HEK293T (cell line): Measurements from ENCODE around the gene UBE3B.

Experiments used
- ARNT ChIP-seq: fragments of 450-650 bp; IDR thresholded peaks from 2 replicates; pipeline ENCODE4 v1.6.1; 2017; ENCODE audit warnings: mild to moderate bottlenecking
- BHLHE40 ChIP-seq: fragments of 450-650 bp; IDR thresholded peaks from 2 replicates; pipeline ENCODE4 v1.6.1; 2016; ENCODE audit warnings: mild to moderate bottlenecking, moderate library complexity, borderline replicate concordance
- CTBP1 ChIP-seq: fragments of 450-650 bp; IDR thresholded peaks from 2 replicates; pipeline ENCODE4 v1.6.1; 2016; ENCODE audit warnings: borderline replicate concordance
- ELF4 ChIP-seq: fragments of 450-650 bp; IDR thresholded peaks from 2 replicates; pipeline ENCODE4 v1.6.1; 2017; ENCODE audit warnings: antibody characterized with exemption
- FOXA1 ChIP-seq: fragments of 450-650 bp; IDR thresholded peaks from 2 replicates; pipeline ENCODE4 v1.6.1; 2016; ENCODE audit warnings: mild to moderate bottlenecking
- FOXK2 ChIP-seq: fragments of 450-650 bp; IDR thresholded peaks from 2 replicates; pipeline ENCODE4 v1.6.1; 2016; ENCODE audit warnings: mild to moderate bottlenecking
- FOXM1 ChIP-seq: fragments of 450-650 bp; IDR thresholded peaks from 2 replicates; pipeline ENCODE4 v1.6.1; 2017; ENCODE audit warnings: mild to moderate bottlenecking, borderline replicate concordance
- HDGF ChIP-seq: fragments of 450-650 bp; IDR thresholded peaks from 2 replicates; pipeline ENCODE4 v1.6.1; 2017; ENCODE audit warnings: antibody characterized with exemption, borderline replicate concordance
- LEF1 ChIP-seq: fragments of 450-650 bp; IDR thresholded peaks from 2 replicates; pipeline ENCODE4 v1.6.1; 2017; ENCODE audit warnings: mild to moderate bottlenecking, borderline replicate concordance
- NFRKB ChIP-seq: fragments of 450-650 bp; IDR thresholded peaks from 2 replicates; pipeline ENCODE4 v1.6.1; 2016; ENCODE audit warnings: mild to moderate bottlenecking, moderate library complexity
- SP1 ChIP-seq: fragments of 450-650 bp; IDR thresholded peaks from 2 replicates; pipeline ENCODE4 v1.6.1; 2017
- TARDBP ChIP-seq: fragments of 450-650 bp; IDR thresholded peaks from 2 replicates; pipeline ENCODE4 v1.6.1; 2016
- ZNF384 ChIP-seq: fragments of 450-650 bp; IDR thresholded peaks from 2 replicates; pipeline ENCODE4 v1.6.1; 2016
- TF ChIP-seq, protein P1 (sequence below): fragments of 450-650 bp; IDR thresholded peaks from 2 replicates; pipeline ENCODE4 v1.6.1; 2016

DNA sequence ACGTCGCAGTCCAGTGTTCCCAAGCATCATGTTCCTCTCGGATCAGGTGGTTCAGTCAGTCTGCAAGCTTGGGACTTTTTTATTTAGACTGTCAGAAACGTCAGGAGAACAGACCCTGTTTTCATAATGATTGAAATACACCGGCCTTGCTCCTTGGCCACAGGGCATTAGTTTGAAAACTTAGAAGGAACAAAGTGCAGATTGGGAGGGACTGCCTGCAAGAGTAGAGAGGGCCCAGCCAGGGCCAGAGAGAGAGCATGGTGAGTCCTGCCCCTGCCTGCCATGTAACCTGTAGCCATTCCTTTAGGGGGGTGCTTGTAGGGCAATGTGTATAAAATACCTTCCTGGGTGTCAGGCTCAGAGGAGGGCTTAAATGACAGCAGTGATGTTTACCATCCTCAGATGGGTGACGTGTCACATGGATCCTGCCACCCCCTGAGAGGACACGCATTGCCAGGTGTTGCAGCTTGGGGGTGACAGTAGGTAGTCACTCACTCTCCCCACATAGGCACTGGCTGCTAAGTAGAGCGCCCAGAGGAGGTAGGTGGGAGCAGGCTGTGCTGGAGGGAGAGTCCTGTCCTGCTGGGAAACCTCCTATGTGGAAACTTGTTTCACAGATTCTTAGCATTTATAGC, 50.2 kb downstream of the UBE3B start:
- TF ChIP-seq NFRKB = no peak
- TF ChIP-seq ARNT = no peak
- TF ChIP-seq TARDBP = no peak
- TF ChIP-seq CTBP1 = no peak
- no peak for TF ChIP-seq FOXK2
- TF ChIP-seq, protein P1, sequence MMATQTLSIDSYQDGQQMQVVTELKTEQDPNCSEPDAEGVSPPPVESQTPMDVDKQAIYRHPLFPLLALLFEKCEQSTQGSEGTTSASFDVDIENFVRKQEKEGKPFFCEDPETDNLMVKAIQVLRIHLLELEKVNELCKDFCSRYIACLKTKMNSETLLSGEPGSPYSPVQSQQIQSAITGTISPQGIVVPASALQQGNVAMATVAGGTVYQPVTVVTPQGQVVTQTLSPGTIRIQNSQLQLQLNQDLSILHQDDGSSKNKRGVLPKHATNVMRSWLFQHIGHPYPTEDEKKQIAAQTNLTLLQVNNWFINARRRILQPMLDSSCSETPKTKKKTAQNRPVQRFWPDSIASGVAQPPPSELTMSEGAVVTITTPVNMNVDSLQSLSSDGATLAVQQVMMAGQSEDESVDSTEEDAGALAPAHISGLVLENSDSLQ = no peak
- TF ChIP-seq FOXM1 = no peak
- TF ChIP-seq LEF1 = no peak
- no peak for TF ChIP-seq BHLHE40
- no peak for TF ChIP-seq ZNF384
- no peak for TF ChIP-seq SP1
- TF ChIP-seq HDGF = no peak
- TF ChIP-seq FOXA1 = no peak
- no peak for TF ChIP-seq ELF4
